ENCODE measurements around the gene CD151. TPM values are rescaled to one million over a fixed set of nuclear protein-coding genes. Genes with fewer than 3 reads are reported as not detected.

CD151 gene
- polyA plus RNA-seq, 1 of the 3 experiments (the other 2 are of a cell fraction) = 922 TPM

DNA sequence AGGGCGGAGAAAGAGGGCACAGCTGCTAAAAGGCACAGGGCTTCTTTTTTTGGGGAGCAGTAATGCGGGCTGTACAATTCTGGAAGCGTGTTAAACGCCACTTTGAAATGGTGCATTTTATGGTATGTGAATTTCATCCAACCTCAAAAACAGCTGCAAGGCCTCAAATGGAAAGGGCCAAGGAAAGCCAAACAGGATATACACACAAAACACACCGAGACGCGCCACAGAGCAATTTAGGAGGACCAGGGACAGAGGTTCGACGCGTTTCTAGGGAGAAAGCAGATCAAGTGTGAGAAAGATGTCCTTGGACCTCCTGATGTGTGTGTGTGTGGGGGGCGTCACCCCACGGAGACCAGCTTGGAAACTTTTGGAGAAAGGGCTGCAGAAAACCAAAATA is 41.0 kb downstream of the CD151 start:
- Histone ChIP-seq H3K36me3 (replicated peaks in 1 of 2; ENCODE audit: control insufficient read depth in 1 of 2, insufficient read depth in 2 of 2, low read length in 1 of 2) (no peaks in the 10 kb centered on the region), H4K20me1 (ENCODE audit: insufficient read depth) (no peaks in the 10 kb centered on the region), H3K4me2 (no peak overlapping the region), H3K9me3 (no peaks in the 10 kb centered on the region), H3K9ac (no peak overlapping the region), H3K27ac (ENCODE audit: low read depth in 2 of 2, low read length in 1 of 2) (no peak overlapping the region), H3K79me2 (ENCODE audit: insufficient read depth) (no peaks in the 10 kb centered on the region), H3F3A (replicated peaks; ENCODE audit: insufficient read depth) (peaks cover 2% of the 10 kb centered on the region), H3K4me3 (ENCODE audit: low read depth in 2 of 2, low read length in 1 of 2) (no peak overlapping the region), H2AFZ (ENCODE audit: low read depth) (no peak overlapping the region), H3K4me1 (ENCODE audit: control insufficient read depth in 1 of 2, insufficient read depth in 2 of 2, low read depth in 1 of 2, low read length in 1 of 2) (peaks cover 0 to 4% of the 10 kb centered on the region in 2 experiments; a peak in 1 of 4 replicates), H3K9me2 (no peaks in the 10 kb centered on the region), H3K27me3 (ENCODE audit: insufficient read depth) (no peaks in the 10 kb centered on the region)
- whole genome bisulfite sequencing (ENCODE audit: low lambda C conversion rate) = 87% methylated on average over 11 of the region's 12 CpGs
- no peak for DNase-seq
- ChIA-PET CTCF (no interaction called here), POLR2A (interaction anchor here (0.8 kb wide), 1 partner anchor 14 kb away, joined by 3 read pairs; no protein-coding TSS in a partner anchor)
- TF ChIP-seq TCF12 (IDR thresholded peaks at IDR 0.05) (no peak), POLR2AphosphoS5 (IDR thresholded peaks at IDR 0.05; ENCODE audit: low read depth, low read length) (no peak), NRF1 (IDR thresholded peaks at IDR 0.05; ENCODE audit: low read depth, low read length) (no peak), MEF2A (IDR thresholded peaks at IDR 0.05; ENCODE audit: borderline replicate concordance, low read depth) (no peak), JUND (IDR thresholded peaks at IDR 0.05) (no peak)
- TF ChIP-seq, protein P1, sequence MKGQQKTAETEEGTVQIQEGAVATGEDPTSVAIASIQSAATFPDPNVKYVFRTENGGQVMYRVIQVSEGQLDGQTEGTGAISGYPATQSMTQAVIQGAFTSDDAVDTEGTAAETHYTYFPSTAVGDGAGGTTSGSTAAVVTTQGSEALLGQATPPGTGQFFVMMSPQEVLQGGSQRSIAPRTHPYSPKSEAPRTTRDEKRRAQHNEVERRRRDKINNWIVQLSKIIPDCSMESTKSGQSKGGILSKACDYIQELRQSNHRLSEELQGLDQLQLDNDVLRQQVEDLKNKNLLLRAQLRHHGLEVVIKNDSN (IDR thresholded peaks at IDR 0.05; ENCODE audit: borderline replicate concordance, low read depth) = no peak
- TF ChIP-seq, protein P2, sequence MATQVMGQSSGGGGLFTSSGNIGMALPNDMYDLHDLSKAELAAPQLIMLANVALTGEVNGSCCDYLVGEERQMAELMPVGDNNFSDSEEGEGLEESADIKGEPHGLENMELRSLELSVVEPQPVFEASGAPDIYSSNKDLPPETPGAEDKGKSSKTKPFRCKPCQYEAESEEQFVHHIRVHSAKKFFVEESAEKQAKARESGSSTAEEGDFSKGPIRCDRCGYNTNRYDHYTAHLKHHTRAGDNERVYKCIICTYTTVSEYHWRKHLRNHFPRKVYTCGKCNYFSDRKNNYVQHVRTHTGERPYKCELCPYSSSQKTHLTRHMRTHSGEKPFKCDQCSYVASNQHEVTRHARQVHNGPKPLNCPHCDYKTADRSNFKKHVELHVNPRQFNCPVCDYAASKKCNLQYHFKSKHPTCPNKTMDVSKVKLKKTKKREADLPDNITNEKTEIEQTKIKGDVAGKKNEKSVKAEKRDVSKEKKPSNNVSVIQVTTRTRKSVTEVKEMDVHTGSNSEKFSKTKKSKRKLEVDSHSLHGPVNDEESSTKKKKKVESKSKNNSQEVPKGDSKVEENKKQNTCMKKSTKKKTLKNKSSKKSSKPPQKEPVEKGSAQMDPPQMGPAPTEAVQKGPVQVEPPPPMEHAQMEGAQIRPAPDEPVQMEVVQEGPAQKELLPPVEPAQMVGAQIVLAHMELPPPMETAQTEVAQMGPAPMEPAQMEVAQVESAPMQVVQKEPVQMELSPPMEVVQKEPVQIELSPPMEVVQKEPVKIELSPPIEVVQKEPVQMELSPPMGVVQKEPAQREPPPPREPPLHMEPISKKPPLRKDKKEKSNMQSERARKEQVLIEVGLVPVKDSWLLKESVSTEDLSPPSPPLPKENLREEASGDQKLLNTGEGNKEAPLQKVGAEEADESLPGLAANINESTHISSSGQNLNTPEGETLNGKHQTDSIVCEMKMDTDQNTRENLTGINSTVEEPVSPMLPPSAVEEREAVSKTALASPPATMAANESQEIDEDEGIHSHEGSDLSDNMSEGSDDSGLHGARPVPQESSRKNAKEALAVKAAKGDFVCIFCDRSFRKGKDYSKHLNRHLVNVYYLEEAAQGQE (IDR thresholded peaks at IDR 0.05; ENCODE audit: low read depth, low read length) = no peak

DNA sequence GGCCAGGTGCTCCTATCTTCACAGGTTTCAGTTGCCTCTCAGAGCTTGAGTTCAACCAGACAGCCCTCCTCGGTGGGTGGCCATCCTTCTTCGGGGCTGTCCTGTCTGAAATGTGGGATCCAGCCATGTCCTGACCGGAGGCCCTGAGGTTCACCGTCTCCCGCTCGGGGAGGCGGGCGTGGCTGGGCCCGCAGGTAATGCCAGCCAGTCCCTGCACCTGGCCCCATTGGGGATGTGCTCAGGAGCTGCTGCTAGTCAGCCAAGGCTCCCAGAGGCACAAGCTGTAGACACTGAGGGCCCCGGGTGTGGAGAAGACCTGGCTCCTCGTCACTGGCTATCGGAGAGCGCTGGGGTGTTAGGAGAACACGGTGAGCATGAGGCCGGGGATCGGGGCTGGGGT is 42.5 kb downstream of the CD151 start:
- no peak overlapping the region for H3K4me2 ChIP-seq
- WGBS (ENCODE audit: low lambda C conversion rate) = over 99% methylated on average over 15 of the region's 16 CpGs
- no peaks in the 10 kb centered on the region for H4K20me1 ChIP-seq (ENCODE audit: insufficient read depth)
- H3K4me1 ChIP-seq (ENCODE audit: control insufficient read depth in 1 of 2, insufficient read depth in 2 of 2, low read depth in 1 of 2, low read length in 1 of 2) = peaks cover 0 to 2% of the 10 kb centered on the region in 2 experiments; a peak in 1 of 4 replicates
- H3K27ac ChIP-seq (ENCODE audit: low read depth in 2 of 2, low read length in 1 of 2) = no peak overlapping the region
- no peaks in the 10 kb centered on the region for H3K79me2 ChIP-seq (ENCODE audit: insufficient read depth)
- no peaks in the 10 kb centered on the region for H3K9me2 ChIP-seq
- no peaks in the 10 kb centered on the region for H3K9me3 ChIP-seq
- H3K36me3 ChIP-seq (replicated peaks in 1 of 2; ENCODE audit: control insufficient read depth in 1 of 2, insufficient read depth in 2 of 2, low read length in 1 of 2) = peaks cover 0 to 2% of the 10 kb centered on the region in 2 experiments
- H3K9ac ChIP-seq = no peak overlapping the region
- ChIA-PET CTCF (interaction anchor here (1.0 to 1.7 kb wide), 2 partner anchors 9 to 23 kb away, joined by 4 read pairs; no protein-coding TSS in a partner anchor), POLR2A (no interaction called here)
- no peaks in the 10 kb centered on the region for H3K27me3 ChIP-seq (ENCODE audit: insufficient read depth)
- no peak for DNase-seq
- TF ChIP-seq, protein P3, sequence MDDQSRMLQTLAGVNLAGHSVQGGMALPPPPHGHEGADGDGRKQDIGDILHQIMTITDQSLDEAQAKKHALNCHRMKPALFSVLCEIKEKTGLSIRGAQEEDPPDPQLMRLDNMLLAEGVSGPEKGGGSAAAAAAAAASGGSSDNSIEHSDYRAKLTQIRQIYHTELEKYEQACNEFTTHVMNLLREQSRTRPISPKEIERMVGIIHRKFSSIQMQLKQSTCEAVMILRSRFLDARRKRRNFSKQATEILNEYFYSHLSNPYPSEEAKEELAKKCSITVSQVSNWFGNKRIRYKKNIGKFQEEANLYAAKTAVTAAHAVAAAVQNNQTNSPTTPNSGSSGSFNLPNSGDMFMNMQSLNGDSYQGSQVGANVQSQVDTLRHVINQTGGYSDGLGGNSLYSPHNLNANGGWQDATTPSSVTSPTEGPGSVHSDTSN (IDR thresholded peaks at IDR 0.05) = no peak
- no peak for TF ChIP-seq EP300 (IDR thresholded peaks at IDR 0.05; ENCODE audit: borderline replicate concordance in 1 of 2, low read depth in 1 of 2, low read length in 1 of 2)
- H3F3A ChIP-seq (replicated peaks; ENCODE audit: insufficient read depth) = peaks cover 3% of the 10 kb centered on the region
- H3K4me3 ChIP-seq (ENCODE audit: low read depth in 2 of 2, low read length in 1 of 2) = no peak overlapping the region
- H2AFZ ChIP-seq (ENCODE audit: low read depth) = no peak overlapping the region

All from SK-N-SH (cell line).